Forelimb muscle (tissue), 1 donor: ENCODE results near the gene GATA2. TPM values are rescaled to one million over a fixed set of nuclear protein-coding genes. Genes with fewer than 3 reads are reported as not detected.

ENCODE experiments used
- DNase-seq: peaks from one replicate; pipeline ENCODE4 v3.0.0-alpha.2; 2013; ENCODE audit warnings: low read depth
- polyA plus RNA-seq: library from polyadenylated mRNA; unstranded; fragments of 120-200 nt; gene quantifications from one replicate; pipeline ENCODE4 v1.2.1, GENCODE V29; 2013; ENCODE audit not compliant: insufficient read length

The GATA2 gene
- polyA plus RNA-seq, result 2.9 TPM

DNA sequence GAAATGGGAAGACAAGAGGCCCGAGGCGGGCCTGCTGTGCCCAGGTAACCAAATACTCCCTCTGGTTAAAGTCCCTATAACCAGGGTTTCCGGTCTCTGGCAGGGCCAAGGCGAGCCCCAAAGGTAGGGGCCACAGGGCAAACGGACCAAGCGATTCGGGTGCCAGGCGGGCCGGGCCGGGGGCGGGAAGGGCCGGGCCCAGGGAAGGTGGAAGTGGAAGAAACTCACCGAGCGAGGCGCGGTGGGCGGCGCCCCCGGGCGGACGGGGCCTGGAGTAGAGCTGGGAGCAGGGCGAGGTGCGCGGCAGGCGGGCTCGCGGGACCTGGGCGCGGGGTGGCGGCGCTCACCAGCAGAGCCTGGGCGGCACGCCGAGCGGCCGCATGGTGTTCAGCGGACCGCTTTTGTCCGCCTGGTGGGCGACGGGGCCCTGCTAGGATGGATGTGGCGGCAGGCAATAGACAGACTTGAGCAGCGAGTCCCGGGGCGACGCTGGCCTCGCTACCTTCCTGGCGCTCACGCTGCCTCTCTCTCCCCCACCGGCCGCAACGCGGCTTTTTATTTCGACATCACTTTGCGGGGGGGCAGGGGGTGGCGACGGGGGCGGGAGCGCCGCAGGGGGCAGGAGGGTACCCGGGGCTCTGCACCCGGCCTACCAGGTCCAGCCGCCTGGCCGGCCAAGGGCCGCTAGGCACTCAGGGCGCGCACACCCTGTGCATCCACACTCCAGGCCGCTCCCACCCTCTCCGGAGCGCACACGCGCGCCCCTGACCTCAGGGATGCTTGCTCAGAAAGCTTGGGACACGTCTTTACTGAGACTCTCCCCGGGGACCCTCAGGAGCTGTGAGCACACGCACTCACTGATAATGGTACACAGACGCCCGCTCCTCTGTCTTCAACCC is at the start of gene GATA2:
TSS of gene GATA2 (minus strand) at position 531 of the 899 bp plus-strand sequence. CDS start 6,170 bp downstream, outside the sequence.
- DNase-seq, result no peak

DNA sequence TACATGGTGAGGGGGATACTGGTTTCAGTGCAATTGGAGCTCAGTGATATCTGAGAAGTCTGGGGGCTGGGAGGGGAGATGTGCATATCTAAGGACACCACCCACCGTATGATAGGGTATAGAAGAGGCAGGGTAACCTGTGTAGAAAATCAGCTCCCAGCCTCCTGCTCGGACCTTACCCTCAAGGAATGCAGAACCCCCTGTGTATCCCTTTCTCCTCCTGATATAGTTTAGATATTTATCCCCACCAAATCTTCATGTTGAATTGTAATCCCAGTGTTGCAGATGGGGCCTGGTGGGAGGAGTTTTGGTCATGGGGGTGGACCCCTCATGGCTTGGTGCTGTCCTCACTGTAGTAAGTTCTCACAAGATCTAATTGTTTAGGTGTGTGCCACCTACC is 48.2 kb upstream of the GATA2 start:
- no peak for DNase-seq

DNA sequence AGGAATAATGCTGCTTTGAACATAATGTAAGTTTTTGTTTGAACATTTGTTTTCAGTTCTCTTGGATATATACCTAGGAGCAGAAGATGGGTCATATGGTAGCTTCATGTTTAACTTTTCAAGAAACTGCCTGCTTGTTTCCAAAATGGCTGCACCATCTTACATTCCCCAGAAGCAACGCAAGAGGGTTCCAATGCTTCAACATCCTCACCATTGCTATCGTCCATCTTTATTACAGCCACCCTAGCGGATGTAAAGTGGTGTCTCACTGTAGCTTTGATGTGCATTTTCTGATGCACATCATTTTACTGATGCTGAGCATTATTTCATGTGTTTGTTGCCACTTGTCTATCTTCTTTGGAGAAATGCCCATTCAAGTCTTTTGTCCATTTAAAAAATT is 46.4 kb upstream of the GATA2 start:
- DNase-seq, result no peak

DNA sequence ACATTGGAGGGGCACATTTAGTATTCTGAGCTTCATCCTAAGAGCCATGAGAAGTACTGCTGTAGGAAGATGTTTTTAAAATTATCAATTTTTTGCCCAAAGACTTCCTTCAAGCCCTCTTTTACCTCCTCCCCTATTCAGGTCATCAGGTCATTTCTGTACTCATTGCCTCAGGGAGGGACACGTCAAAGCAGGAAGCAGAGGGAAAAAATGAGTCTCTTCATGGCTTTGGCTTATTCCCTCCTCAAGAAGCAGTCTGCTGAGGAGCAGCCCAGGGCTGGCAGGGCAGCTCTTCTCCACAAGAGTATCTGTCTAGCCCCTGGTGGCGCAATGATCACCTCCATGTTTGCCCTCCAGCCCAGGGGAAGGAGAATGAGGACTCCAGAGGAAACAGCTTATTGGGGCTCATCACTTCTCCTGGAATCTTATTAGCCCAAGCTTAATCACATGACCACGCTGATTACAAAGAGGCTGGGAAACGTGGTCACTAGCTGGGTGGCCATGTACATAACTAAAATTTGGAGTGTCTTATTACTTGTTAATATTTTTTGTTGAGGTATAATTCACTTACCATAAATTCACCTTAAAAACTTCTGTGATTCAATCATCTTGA is 44.2 kb upstream of the GATA2 start:
- no peak for DNase-seq

DNA sequence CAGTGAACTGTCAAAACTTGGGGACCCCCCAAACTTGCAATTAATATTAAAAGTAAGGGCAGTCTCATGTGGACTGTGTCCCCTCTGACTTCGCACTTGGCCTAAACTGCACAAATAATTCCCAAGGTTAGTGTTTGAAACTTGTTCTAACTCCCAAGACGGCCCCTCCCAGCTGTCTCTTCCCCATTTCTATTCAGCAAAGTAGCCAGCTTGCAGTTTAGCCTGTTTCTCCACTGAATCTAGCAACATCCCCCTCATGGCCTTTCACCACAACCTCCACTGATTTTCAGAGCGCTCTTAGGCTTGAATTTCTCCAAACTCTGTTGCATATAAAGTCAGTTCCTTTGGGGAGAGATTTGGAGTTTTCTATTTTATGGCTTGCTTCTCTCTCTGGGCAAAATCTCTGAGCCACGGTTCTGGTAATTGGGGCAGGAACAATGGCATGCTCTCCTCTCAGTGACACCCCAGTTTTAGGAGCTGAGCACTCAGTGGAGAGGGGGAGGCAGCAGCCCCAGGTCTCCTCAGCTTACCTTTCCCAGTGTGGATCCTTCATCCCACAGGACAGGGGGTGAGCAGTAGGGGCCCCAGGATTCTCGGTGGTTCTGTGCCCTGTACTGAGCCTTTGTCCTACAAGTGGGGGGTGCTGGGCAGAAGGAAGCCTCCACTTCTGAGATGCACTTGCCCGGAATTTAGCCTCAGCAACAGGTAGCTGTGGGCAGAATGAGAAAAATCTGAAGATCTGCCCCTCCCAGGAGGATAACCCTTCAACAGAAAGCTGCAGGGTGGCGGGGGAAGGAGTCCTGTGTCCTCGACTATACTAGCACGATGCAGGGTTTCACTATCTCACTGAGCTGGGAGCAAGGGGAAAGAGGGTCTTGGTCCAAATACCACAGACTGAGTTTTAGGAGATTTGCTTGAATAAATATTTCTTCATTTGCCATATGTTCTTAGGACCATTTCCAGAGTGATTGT is 39.3 kb upstream of the GATA2 start:
- no peak for DNase-seq

DNA sequence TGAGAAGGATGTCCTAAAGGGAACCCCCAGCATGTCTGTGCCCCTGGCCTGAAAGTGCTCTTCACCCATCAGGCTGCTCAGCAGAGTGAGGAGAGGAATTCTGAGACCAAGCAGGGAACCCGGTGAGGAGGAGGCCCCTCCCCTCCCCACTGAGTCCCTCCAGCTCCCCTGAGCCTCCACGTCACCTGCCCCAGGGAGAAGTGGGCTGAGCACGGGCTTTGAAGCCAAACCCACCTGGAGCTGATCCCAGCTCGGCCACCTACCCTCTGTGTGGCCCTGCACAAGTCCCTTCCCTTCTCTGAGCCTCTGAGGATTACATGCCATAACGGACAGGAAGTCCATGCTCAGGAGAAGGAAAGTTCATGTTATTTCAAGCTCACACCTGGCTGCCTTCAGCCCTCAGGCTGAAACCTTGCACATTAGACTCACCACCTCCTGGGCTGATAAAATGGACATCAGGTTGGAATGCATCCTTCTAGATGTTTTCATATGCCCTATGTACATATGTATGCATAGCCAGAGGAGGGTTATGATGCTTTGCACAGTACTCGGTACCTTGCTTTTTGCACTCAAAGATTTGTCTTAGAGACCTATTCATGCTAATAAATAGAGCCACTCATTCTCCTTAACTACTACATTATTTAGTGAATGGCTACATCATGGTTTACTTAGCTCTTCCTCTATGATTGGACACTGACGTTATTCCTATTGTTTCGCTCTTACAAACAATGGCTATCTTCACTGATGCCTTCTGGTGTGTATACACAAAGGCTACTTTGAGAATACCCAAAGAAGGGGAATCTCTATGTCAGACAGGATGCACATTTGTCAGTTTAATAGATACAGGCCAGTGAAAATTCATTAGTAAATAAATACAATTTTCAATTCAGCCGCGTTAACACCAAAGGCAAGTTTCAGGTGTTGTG is 31.6 kb upstream of the GATA2 start:
- no peak for DNase-seq

DNA sequence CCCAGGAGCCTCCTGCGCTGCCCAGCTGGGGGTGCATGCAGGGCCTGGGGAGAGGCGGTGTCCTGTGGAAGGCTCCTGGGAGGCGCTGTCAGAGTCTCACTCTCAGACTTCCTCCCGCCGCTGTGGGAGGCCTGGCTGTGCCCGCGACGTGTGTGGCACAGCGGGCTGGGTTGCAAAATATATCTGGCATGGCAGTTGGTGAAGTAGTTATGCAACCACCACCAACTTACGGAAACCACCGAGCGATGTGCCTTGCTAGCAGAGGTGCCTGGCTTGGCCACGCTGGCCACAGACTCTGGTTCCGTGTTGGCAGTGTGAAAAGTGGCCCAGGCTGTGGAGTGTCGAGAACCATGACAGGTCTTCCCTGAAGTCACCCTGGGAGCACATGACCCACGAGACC is 30.6 kb upstream of the GATA2 start:
- DNase-seq, result no peak

DNA sequence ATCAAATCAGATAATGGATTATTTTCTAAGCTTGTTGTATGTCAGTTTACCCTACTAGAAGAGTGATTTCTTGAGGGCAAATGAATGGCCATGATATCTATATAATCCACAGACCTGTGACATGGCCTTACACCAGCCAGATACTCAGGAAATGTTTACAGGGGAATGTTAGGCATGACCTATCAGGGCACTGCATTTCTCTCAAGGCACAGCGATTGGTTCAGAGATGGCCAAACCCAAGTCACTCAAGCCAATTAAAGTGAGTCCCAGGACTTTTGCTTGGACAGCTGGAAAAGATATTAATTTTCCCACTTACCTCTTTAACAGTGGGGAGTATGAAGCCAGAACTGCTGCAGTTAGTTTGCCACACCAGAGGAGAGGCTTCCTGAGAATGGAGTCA is 28.7 kb upstream of the GATA2 start:
- no peak for DNase-seq

DNA sequence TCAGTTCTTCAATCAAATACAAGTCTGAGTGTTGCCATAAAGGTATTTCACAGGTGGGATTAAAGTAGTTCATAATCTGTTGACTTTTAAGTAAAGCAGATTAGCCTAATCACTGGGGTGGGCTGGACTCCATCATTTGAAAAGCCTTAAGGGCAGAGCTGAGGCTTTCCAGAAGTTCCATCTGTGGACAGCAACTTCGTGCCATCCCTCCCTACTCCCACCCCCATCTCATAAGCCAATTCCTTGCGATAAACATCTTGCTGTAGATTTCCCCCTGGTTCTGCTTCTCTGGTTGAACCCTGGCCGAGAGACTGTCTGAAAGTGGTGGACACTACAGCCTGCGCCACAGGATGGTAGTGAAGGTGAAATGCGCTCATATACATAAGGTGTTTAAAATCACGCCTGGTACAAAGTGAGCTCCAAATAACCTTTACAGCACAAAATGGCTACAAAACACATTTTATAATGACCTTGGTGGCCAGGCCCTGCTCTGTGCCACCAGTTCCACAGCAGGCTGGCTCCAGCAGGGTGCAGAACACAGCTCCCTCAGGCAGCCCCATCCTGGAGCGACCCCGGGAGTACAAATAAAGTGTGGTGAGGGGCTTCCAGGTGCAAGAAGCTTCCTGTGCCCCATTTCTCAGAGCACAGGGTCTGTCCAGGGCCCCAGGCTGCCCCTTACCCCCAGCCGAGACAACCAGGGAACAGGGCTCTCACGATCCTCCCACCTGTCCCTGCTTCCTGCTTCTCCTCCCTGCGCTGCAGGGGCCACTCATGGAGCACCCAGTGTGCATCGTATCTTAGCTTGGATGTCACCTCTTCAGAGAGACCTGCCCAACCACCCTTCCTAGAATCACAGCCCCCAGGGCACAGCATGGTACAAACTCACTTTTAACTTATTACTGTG is 25.8 kb upstream of the GATA2 start:
- no peak for DNase-seq

DNA sequence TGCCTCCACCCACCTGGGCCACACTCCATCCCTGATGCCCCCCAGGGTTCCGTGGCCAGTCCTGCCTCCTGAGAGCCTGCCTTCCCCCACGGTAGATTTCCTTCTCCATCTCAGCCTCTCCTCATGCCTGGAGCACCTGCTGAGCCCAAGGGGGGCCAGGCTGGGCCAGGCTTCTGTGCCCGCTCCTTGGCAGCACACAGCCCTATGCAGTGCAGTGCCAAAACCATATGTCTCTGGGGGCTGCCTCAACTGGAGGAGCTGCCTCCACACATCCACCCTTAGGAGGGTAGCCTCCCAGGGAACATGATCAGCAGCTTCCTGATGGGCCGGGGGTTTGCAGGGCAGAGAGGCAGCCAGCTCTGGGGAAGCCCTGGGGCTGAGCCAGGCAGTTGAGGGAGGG is 24.6 kb upstream of the GATA2 start:
- no peak for DNase-seq

DNA sequence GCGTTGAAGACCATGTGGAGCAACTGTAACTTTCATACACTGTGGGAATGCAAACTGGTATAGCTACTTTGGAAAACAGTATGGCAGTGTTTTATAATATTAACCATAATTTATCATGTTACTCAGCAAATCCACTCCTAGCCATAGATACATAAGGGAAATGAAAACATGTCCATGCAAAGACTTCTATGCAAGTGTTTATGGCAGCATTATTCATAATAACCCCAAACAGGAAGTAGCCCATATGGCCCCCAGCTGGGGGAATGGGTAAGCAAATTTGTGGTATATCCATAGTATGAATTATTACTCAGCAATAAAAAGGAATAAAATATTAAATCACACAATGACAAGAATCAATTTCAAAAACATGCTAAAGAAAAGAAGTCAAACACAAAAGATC is 23.0 kb upstream of the GATA2 start:
- no peak for DNase-seq

DNA sequence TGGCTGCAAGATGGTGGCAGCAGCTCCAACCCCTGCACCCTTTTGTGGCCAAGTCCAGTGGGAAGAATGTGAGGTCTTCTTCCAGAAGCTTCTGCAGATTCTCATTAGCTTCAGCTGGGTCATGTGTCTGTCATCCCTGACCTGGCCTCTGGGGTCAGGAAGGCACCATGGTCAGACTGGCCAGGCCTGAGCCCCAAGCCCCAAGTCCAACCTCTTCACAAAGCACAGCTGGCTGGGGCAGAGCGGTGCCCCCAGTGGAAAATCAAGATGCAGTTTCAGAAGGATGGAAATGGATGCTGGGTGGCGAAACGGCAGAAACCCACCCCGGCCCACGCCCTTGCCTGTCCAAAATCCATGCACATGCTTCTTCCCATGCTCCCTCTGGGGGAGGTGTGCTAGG is 15.9 kb upstream of the GATA2 start:
- no peak for DNase-seq

DNA sequence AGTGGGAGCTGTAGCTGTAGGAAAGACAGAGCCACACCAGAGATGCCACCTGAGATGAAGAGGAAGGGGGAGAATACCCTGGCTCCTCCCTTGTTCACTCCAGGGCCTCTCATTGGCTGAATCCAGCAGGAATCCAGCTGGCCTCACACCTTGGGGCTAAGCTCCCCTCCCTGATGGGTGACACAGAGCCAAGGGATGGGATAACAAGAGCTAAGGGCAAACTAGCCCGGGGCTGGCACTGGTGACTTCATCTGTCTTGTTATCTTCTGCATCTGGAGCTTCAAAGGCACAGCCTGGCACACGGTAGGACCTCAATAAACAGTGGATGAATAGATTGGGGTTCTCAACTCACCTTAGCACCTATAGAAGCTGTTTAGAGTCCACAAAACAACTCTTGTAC is 13.8 kb upstream of the GATA2 start:
- DNase-seq, result no peak

DNA sequence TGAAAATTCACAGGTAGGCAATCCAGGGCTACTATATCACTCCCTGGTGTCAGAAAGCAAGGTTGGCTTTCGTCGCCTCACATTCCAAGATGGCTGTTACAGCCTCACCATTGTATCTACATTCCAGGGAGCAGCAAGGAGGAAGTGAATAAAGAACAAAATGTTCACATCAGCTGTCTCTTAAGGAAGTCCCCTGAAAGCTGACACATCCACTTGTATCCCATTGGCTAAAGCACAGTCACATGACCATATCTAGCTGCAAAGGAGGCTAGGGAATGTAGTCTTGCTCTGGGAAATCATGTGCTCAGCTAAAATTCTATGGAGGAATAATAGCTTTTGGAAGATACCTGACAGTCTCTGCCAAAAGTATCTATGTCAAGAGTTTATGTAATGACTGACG is 12.8 kb upstream of the GATA2 start:
- DNase-seq, result no peak

DNA sequence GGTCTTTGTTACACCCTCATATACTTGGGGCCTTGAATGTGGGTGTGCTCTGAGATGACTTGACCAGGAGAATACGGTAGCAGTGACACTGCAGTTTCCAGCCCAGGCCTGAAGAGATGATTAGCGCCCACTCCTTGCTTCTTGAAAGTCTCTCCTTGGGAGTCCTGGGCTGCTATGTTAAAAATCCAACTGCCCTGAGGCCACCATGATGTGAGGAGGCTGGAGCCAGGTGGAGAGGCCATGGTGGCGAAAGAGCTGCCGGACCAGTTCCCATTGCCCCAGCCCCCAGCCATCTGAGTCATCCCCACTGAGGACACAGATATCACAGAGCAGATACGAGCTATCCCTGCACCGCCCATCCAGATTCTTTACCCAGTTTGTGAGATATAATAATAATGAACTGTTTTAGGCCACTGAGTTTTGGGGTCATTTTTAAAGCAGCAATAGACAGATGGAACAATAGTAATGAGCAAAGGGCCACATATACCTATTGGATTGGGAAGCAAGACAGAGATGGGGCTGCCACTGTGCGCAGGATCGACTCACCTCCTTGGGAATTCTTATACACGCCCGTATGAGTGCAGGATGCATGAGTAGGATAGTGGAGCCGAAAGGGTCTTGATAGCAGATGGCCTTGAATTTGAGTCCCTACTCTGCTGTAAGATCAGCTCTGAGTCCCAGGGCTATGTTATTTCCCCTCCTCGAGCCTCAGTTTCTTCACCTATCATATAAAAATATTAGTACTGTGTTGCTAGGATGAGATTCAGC is 12.1 kb upstream of the GATA2 start:
- DNase-seq, result no peak

DNA sequence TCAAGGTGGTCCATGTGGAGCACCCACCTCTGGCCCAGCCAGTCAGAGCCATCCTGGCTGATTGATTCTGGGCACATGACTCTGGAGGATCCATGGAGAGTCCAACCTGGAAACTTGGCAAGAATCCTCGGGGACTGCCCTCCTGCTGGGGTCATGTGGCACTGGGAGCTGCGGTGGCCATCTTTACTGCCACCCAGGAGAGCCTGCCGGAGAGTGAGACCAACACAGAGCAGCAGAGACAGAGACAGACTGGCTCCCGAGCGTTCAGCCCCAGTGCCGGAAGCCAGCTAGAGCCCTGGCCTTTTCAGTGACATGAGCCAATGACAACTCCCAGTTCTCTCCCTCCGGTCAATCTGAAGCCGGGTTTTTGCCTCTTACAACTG is 11.5 kb upstream of the GATA2 start:
- no peak for DNase-seq

DNA sequence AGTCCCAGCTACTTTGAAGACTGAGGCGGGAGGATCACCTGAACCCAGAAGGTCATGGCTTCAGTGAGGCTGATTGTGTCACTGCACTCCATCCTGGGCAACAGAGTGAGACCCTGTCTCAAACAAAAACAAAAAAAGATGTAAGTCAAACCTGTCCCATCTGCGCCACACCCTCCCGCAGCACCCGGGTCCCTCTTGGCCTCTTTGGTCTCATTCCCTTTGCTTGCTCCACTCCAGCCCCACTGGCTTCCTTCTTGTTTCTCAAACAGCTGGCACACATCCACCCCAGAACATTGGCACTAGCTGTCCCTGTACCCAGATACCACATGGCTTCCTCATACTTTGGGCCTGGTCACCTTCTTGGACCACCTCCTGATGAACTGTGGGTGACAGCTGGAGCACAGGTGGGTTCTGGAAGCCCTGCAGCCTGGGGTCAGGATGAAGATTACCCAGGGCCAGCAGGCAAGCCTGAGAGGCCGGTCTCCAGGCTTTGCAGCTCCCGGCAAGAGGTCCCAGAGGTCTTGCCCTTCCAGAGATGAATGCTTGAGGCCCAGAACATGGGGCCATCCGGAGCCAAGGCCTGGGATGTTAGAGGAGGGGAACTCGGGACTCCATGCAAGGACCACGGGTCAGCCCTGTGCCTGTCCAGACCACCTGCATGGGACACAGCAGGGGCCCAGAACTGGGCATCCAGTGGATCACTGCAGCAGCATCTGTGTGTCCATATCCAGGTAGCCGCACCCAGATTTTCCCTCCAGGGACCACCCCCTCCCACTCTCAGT is 10.9 kb upstream of the GATA2 start:
- no peak for DNase-seq

DNA sequence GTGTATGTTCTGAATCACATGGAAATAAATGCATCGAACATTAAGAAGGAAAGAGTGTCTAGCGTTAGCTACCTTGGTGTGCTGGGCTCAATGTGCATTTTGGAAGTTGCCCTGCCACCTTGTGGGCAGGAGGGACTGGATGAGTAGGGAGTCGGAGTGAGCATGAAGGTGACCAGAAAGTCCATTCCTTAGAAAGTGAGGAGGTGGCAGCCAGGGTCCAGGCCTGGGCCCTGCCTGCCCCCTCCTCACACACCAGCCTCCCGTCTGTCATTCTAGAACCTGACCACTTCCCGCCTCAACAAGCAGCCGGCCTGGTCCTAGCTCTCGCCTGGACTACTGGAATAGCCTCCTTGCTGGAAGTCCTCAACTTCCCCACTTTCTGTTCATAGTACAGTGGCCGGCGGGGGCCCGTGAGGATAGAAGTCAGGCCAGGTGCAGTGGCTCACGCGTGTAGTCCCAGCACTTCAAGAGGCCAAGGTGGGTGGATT is 10.2 kb upstream of the GATA2 start:
- DNase-seq, result no peak
